AG04450 (cell line): ENCODE data around the gene PTH1R. TPM values are rescaled to one million over a fixed set of nuclear protein-coding genes. Genes with fewer than 3 reads are reported as not detected.

Source experiments
- CTCF ChIA-PET: fragments of 300-600, 350-600 bp; formaldehyde crosslinking; extraction: SDS; loops from one replicate; lab custom pipeline; 2022; ENCODE audit warnings: antibody characterized with exemption, inconsistent platforms; lab: Charles Lee
- POLR2A ChIA-PET: fragments of 350-600 bp; formaldehyde crosslinking; extraction: SDS; loops from one replicate; lab custom pipeline; 2021; ENCODE audit warnings: antibody characterized with exemption, inconsistent platforms; lab: Yijun Ruan, JAX
- DNase-seq: peaks from one replicate; pipeline ENCODE4 v3.0.0-alpha.2; 2011; ENCODE audit warnings: low read depth, low spot score
- H3K27ac ChIP-seq: one replicate; pipeline ENCODE4 v1.5.1; 2012; ENCODE audit warnings: low read depth, low read length, control low read depth
- H3K27me3 ChIP-seq: one replicate; pipeline ENCODE4 v1.6.0; 2012; ENCODE audit warnings: low read length; ENCODE audit not compliant: control insufficient read depth, insufficient read depth
- H3K4me3 ChIP-seq: 2 replicates; pipeline ENCODE4 v1.5.1; 2011; ENCODE audit warnings: mild to moderate bottlenecking, low read depth, low read length, control low read depth
- H3K9me3 ChIP-seq: 2 replicates; pipeline ENCODE4 v1.5.1; 2012; ENCODE audit warnings: low read length; ENCODE audit not compliant: control insufficient read depth, insufficient read depth
- CTCF ChIP-seq: IDR thresholded peaks from 2 replicates; pipeline ENCODE4 v1.5.1; 2011; ENCODE audit warnings: low read depth, low read length, control low read depth, inconsistent platforms
- polyA plus RNA-seq: library from polyadenylated mRNA; depleted of rRNA; stranded (reverse); fragments of >200 nt; gene quantifications from 2 replicates; pipeline ENCODE4 v1.2.3, GENCODE V29; 2011

Gene PTH1R
- polyA plus RNA-seq, 1 experiment = 0.05 TPM

DNA sequence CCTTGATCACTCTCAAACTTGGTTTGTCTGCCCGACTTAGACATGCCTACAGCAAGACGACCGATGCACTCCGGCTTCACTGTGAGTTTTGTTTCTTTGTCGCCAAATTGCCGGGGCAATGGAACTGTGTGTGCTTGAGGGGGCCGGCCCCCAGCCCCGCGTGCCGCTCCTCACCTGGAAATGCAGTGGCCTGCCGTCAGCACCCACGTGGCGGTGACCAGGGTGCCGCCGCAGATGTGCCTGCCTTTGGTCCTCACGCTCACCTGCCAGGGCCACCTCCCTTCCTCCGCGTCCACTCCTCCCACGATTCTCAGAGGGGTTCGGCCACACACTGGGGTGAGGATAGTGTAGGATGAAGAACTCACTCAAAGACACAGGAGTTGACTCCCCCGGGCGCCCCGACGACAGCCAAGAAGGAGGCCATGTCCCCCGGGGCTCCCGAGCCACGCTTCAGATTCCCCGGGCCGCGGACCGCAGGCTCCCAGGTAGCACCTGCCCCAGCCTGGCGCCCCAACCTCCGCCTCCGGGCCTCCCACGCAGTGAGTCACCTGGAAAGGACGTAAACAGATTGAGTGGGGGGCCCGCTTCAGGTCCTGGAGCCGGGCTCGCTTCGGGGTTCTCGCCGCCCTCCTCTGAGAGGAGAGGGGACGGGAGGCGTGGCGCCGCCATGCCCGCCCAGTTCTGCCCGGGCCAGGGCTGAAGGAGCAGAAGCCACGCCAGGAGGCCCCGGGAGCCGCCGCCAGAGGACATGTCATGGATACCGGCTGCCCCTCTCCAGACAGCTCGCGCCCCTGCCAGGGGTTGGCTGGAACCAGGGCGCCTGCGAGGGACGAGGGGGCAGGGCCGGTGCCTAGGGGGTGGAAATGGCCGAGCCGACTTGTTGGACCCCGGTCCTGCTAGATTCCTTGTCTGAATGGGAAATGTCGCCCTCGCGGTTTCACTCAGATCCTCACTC is 43.9 kb upstream of the PTH1R start:
- no peak for DNase-seq
- Histone ChIP-seq H3K4me3 (no peak overlapping the region), H3K27me3 (no peaks in the 10 kb centered on the region), H3K9me3 (peaks cover 4% of the 10 kb centered on the region; the same call in 1 of the 2 replicates), H3K27ac (no peak overlapping the region)
- ChIA-PET POLR2A (no interaction called here), CTCF (no interaction called here)
- TF ChIP-seq CTCF = no peak

- ChIA-PET CTCF (no interaction called here), POLR2A (no interaction called here)
- DNase-seq = no peak
- no peak for TF ChIP-seq CTCF
- no peaks in the 10 kb centered on the region for H3K27me3 ChIP-seq
- peaks cover 6% of the 10 kb centered on the region; the same call in 1 of the 2 replicates for H3K9me3 ChIP-seq
- no peak overlapping the region for H3K4me3 ChIP-seq
- no peak overlapping the region for H3K27ac ChIP-seq
Observed at GRCh38 chr3:46835054-46835453, 42.5 kb upstream of the PTH1R start.

GRCh38 chr3:46835491-46835890 is 42.0 kb upstream of the PTH1R start:
- no peak for TF ChIP-seq CTCF
- POLR2A ChIA-PET = no interaction called here
- CTCF ChIA-PET = no interaction called here

GRCh38 chr3:46838301-46838700 is 39.2 kb upstream of the PTH1R start:
- ChIA-PET POLR2A (no interaction called here), CTCF (no interaction called here)
- TF ChIP-seq CTCF = no peak
- no peak overlapping the region for H3K27ac ChIP-seq
- no peak overlapping the region for H3K4me3 ChIP-seq
- peaks cover 8% of the 10 kb centered on the region for H3K9me3 ChIP-seq
- DNase-seq = no peak
- H3K27me3 ChIP-seq = no peaks in the 10 kb centered on the region

More at GRCh38 chr3:46835491-46835890, 42.0 kb upstream of the PTH1R start:
- Histone ChIP-seq H3K4me3 (no peak overlapping the region), H3K27ac (no peak overlapping the region), H3K9me3 (peaks cover 8% of the 10 kb centered on the region; the same call in 1 of the 2 replicates), H3K27me3 (no peaks in the 10 kb centered on the region)
- no peak for DNase-seq

DNA sequence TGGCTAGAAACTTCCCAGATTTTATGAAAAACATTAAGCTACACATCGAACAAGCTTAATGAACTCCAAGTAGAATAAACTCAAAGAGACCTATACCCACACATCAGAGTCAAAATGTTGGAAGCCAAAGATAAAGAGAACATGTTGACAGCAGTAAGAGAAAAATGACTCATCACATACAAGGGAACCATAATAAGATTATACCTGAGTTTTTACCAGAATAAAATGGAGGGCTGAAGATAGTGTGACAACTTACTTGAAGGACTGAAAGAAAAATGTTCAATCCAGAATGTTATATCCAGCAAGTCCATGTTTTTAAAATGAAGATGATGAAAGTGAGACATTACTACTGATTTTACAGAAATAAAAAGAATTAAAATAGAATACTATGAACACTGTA is 37.0 kb upstream of the PTH1R start:
- no peak for DNase-seq
- ChIA-PET CTCF (interaction anchor here (0.6 kb wide), 1 partner anchor 48 kb away, joined by 3 read pairs; no protein-coding TSS in a partner anchor), POLR2A (no interaction called here)
- H3K27me3 ChIP-seq = peaks cover 2% of the 10 kb centered on the region
- H3K4me3 ChIP-seq = no peak overlapping the region
- H3K27ac ChIP-seq = no peak overlapping the region
- no peak for TF ChIP-seq CTCF
- peaks cover 3% of the 10 kb centered on the region for H3K9me3 ChIP-seq
